Activated CD4-positive, alpha-beta T cell treated with anti-CD3 and anti-CD28 coated beads for 4 hours (primary cell): ENCODE measurements around the gene SUCNR1.
"Not testable (repeated sequence)": the region's sequence is repeated elsewhere in the genome, so short reads cannot be mapped to it uniquely, and the experiment has no call there.

Source experiments
- DNase-seq, 2 donors: peaks; one replicate each; pipeline ENCODE4 v3.0.0-alpha.2; 2020

SUCNR1 gene

GRCh38 chr3:151874079-151874478, 636 bp downstream of the SUCNR1 start:
- not testable (repeated sequence) for DNase-seq

DNA sequence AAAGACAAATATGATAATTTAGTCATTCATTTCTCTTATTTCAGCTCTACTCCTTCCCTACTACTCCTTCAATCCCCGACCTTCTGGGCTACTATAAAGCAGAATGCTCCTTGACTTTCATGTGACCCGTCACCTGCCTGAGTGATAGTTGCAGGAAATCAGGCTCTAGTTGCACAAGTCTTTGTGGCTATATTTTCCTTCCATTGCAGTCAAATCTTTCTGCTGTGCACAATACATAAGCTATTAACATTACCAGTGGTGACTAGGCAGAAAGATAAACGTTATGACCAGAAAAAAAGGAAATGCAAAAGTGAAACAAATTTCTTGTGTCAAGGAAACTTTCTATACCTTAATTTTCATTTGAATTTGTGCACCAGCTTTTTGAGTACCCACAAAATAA, 2.3 kb downstream of the SUCNR1 start:
- DNase-seq: no peak

GRCh38 chr3:151877269-151877668, 3.8 kb downstream of the SUCNR1 start:
- DNase-seq: no peak

DNA sequence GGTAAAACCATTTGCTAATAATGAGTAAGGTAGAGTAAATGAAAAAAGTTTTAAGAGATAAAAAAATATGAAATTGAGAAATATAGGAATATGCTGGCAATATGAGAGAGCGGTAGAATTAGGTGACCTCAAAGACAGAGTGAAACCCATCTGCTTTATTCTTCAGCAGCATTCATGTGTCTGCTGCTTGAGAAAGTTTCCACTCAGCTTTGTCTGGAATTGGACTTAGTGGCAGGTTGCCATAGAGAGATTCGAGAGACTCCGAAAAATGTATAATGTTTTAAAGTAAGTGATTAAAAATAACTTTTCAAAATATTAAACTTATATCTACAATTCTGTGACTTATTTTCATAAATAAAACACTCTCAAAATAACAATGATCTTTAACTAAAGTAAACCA, 5.0 kb downstream of the SUCNR1 start:
- DNase-seq: no peak

GRCh38 chr3:151879037-151879436, 5.6 kb downstream of the SUCNR1 start:
- DNase-seq: no peak

DNA sequence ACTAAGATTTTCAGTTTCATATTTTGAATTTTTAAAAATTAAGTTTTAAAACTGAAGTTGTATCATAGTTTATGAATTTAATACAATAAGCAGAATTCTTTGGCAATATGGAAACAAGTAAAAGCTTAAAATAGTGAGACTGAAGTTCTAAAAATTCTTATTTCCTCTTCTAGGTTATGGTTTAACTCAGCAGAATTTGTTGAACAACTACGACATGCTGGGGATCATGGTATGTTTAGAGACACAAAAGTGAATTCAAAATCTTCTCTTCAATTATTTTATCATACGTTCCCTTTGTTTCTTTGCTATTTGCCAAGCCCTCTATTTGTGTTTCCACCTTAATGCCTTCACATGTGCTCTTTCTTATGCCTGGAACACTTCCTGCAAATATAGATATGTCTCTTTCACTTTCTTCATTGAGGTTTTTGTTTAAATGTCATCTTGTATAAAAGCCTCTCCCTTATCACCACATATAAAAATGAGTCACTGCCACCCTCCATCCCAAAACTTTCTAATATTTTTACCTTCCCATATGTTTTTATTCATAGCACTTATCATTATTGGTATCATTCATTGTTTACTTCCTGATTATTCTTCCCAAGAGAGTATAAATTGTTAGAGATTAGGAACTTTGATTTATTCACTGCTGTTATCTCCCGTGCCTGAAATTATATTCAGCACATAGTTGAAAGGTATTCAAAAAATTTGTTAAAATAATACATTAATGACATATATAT, 6.4 kb downstream of the SUCNR1 start:
- no peak for DNase-seq

DNA sequence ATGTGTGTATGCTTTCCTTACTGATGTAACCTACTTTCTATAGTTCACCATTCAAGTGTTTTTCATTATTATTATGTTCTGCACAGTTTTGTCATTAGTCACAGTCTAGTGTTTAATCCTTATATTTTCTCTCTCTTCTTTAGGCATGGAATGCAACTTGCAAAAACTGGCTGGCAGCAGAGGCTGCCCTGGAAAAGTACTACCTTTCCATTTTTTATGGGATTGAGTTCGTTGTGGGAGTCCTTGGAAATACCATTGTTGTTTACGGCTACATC, 6.9 kb downstream of the SUCNR1 start:
- DNase-seq: no peak

DNA sequence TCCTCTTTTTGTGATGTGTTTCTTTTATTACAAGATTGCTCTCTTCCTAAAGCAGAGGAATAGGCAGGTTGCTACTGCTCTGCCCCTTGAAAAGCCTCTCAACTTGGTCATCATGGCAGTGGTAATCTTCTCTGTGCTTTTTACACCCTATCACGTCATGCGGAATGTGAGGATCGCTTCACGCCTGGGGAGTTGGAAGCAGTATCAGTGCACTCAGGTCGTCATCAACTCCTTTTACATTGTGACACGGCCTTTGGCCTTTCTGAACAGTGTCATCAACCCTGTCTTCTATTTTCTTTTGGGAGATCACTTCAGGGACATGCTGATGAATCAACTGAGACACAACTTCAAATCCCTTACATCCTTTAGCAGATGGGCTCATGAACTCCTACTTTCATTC, 7.7 kb downstream of the SUCNR1 start:
- DNase-seq: no peak

- not testable (repeated sequence) for DNase-seq
Observed at GRCh38 chr3:151885397-151885796, 12.0 kb downstream of the SUCNR1 start.

DNA sequence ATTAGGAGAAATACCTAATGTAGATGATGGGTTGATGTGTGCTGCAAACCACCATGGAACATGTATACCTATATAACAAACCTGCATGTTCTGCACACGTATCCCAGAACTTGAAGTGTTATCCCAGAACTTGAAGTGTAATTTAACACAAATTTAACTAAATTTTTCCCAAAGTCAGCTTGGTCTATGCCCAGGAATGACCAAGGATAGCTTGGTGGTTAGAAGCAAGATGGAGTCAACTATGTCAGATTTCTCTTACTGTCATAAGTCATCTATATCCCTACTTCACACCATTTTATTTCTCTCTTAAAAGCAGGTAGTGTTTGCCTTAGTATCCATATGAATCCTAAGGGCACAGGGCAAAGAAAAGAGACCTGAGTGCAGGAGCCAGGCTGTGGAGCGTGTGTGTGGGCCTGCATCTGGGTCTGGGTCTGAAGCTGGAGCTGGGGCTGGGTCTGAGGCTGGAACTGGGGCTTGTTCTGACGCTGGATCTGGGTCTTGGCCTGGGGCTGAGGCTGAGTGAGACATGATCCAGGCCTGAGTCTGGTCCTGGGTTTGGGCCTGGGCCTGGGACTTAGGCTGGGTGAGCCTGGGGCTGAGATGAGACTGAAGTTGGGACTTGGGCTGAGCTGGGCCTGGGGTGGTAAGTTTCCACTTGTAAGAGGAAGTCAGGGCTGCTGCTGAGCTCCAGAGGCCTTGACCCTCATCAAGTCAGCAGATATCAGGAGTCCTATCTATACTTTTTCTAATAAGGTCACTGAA, 14.2 kb downstream of the SUCNR1 start:
- DNase-seq: not testable (repeated sequence)

- no peak for DNase-seq
Observed at GRCh38 chr3:151890721-151891141, 17.3 kb downstream of the SUCNR1 start.

DNA sequence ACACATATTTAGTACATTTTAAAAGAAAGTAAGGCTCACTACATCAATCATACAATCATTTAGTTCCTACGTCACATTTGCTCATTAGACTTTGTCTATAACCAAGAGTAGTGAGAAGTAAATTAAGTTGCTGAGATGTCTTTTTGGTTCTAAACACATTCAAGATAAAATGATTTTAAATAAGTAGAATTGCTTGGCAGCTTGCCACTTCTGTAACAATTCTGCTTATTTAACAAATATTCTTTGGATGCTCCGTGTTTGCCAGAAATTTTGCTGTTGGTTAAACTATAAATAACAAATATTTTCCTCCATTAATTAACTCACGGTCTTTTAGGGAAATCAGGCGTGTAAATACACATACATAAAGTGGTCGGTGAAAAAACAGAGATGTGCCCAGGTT, 18.3 kb downstream of the SUCNR1 start:
- DNase-seq: no peak

DNA sequence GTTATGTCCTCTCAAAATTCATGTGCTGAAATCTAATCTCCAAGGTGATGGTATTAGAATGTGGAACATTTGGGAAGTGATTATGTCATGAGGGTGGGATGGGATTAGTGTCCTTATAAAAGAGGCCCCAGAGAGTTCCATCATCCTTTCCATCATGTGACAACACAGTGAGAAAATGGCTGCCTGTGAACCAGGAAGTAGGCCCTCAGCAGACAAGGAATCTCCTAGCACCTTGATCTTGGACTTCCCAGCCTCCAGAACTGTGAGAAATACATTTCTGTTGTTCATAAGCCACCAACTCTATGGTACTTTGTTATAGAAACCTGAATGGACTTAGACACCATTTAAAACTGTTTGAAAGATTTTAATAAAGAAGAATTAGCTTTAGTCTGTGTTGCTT, 20.8 kb downstream of the SUCNR1 start:
- no peak for DNase-seq

GRCh38 chr3:151895478-151896241, 22.2 kb downstream of the SUCNR1 start:
- DNase-seq: no peak

DNA sequence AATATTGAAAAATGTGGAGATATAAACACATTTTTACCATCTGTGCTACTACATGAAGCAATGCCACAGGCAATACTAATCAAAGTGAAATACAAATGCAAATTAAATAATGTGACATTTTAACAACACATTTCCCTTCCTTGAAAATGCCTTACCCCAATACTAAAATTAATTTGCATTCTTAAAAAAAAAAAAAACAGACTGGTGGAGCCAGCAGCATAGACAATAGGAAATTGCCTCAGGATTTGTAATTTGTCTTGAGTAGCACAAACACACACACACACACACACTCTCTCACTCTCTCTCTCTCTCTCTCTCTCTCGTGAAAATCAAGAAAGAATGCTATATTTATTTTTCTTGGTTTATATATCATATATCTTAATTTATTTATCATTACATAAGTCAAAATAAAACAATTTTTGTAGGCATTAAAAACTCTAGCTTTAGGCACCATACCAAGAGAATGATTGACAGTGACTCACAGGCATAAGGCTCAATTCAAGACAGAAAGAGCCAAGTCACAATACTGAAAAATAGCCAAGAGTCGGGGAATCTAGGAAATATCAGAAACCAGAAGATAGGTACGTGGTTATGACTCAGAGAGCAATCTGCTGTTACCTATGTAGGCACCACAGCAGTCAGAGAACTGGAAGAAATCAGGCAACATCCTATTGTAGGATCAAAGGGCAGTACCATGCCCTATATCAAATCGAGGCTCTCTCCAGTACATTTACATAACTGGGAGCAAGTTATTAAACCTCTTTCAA, 23.0 kb downstream of the SUCNR1 start:
- DNase-seq: no peak

DNA sequence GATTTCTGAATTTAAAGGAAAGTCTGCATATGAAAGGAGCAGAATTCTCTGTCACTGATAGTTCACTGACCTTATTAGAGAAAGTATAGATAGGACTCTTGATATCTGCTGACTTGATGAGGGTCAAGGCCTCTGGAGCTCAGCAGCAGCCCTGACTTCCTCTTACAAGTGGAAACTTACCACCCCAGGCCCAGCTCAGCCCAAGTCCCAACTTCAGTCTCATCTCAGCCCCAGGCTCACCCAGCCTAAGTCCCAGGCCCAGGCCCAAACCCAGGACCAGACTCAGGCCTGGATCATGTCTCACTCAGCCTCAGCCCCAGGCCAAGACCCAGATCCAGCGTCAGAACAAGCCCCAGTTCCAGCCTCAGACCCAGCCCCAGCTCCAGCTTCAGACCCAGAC, 24.7 kb downstream of the SUCNR1 start:
- DNase-seq: not testable (repeated sequence)

GRCh38 chr3:151898564-151899261, 25.3 kb downstream of the SUCNR1 start:
- not testable (repeated sequence) for DNase-seq

GRCh38 chr3:151899996-151900395, 26.6 kb downstream of the SUCNR1 start:
- DNase-seq: no peak

DNA sequence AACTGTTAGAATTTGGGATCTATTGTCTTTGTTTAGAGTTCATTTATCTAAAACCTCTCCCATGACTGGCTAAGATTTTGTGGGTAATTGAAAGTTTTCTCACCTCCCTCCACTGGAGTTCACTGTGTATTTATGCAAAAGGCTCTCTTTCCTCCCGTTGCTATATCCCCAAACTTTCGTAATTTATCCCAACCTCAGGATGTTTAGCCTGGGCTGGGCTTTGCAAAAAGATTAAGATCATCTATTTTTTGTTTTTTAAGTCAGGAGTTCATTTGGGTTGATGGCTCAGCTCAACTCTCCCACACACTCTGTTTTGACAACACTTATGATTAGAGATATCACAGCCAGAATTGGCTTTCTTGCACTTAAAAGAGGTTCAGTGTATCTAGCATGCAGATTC, 27.0 kb downstream of the SUCNR1 start:
- no peak for DNase-seq

GRCh38 chr3:151900884-151901643, 27.6 kb downstream of the SUCNR1 start:
- DNase-seq: no peak

GRCh38 chr3:151901644-151902285, 28.3 kb downstream of the SUCNR1 start:
- no peak for DNase-seq
